GM19372 (cell line): ENCODE measurements around the gene RASSF3.

Source experiments
- ATAC-seq: cut with Tn5 transposase; IDR thresholded peaks from one replicate; pipeline ENCODE4 v1.9.1; 2021; ENCODE audit warnings: mild to moderate bottlenecking, low read depth, moderate library complexity; ENCODE audit not compliant: unreplicated experiment

The RASSF3 gene

DNA sequence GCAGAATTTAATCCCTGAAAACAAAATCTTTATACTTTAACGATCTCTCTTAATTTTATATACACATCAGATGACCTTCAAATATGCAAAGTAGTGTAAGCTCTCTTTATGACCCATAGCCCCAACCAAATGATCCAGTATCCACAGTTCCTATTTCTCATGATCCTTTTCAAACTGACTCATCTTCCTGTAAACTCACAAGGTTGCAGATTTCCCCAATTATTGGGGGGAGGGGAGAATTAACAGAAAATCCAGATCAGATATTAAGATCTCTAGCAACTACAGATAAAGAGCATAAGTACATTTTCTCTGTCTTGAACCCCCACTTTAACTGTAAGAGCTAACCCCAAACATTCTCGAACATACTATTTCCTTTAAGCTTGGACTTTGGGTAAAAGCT is 136.4 kb downstream of the RASSF3 start:
- ATAC-seq, result no peak
